K562 (cell line): Measurements from ENCODE around the gene CNKSR1.

Experiments used
- CBX2 ChIP-seq: fragments of 200-600 bp; sonication (generic); IDR thresholded peaks from one replicate; pipeline ENCODE4 v1.6.1; 2012; ENCODE audit warnings: mild to moderate bottlenecking, low read length, inconsistent platforms; ENCODE audit not compliant: insufficient read depth, poor library complexity, severe bottlenecking
- CTCF ChIP-seq, 3 experiments: IDR thresholded peaks in 2 of 3; conservative IDR thresholded peaks in 1 of 3; 2 replicates each; pipeline ENCODE4 v1.5.1; 2011 to 2012; ENCODE audit warnings: low read length in 3 of 3, mild to moderate bottlenecking in 3 of 3, control low read depth in 2 of 3, improper control_type of control experiment in 1 of 3, inconsistent platforms in 1 of 3, low read depth in 1 of 3, mixed read lengths in 1 of 3, moderate library complexity in 1 of 3; ENCODE audit not compliant: insufficient read depth in 2 of 3
- ELF1 ChIP-seq: fragments of 200-800 bp; sonication (Bioruptor generic); IDR thresholded peaks from 2 replicates; pipeline ENCODE4 v1.6.1; 2016; ENCODE audit warnings: missing genetic modification characterization, missing compliant biosample characterization
- EP300 ChIP-seq: IDR thresholded peaks from 2 replicates; pipeline ENCODE4 v1.6.1; 2012; ENCODE audit warnings: low read length, improper control_type of control experiment
- ESRRB ChIP-seq: fragments of 250-450 bp; sonication (Bioruptor Pico); IDR thresholded peaks from 2 replicates; pipeline ENCODE4 v1.5.0; 2020; ENCODE audit warnings: mild to moderate bottlenecking, moderate library complexity, borderline replicate concordance
- NFIC ChIP-seq: fragments of 450-650 bp; IDR thresholded peaks from 2 replicates; pipeline ENCODE4 v1.6.1; 2017; ENCODE audit warnings: mild to moderate bottlenecking, inconsistent platforms
- POLR2A ChIP-seq: fragments of 450-650 bp; conservative IDR thresholded peaks from 2 replicates; pipeline ENCODE4 v1.6.1; 2016
- RNF2 ChIP-seq: sonication (generic); IDR thresholded peaks from 2 replicates; pipeline ENCODE4 v1.6.1; 2016
- SRF ChIP-seq, 2 experiments: fragments of 250-450, 450-650 bp in 1 of 2; sonication (Bioruptor Pico) in 1 of 2; sonication (generic) in 1 of 2; formaldehyde crosslinking; IDR thresholded peaks; 2 replicates each; pipeline versions ENCODE4 v1.5.0 to v1.5.1; 2020 to 2022; ENCODE audit warnings: mild to moderate bottlenecking in 1 of 2, missing genetic modification reagents in 1 of 2
- TRIM24 ChIP-seq, 2 experiments: fragments of 450-650 bp; IDR thresholded peaks; 2 replicates each; pipeline ENCODE4 v1.6.1; 2016
- ZBTB1 ChIP-seq: sonication (generic); formaldehyde crosslinking; IDR thresholded peaks from 2 replicates; pipeline ENCODE4 v1.8.1; 2023; ENCODE audit warnings: missing genetic modification reagents, low read depth, mild to moderate bottlenecking, borderline replicate concordance
- TF ChIP-seq, protein P1 (sequence below): IDR thresholded peaks from 2 replicates; pipeline ENCODE4 v1.6.1; 2016; ENCODE audit warnings: missing genetic modification characterization, missing compliant biosample characterization
- TF ChIP-seq, protein P2 (sequence below): fragments of 200-800 bp; sonication (Bioruptor generic); IDR thresholded peaks from 2 replicates; pipeline ENCODE4 v1.6.1; 2016; ENCODE audit warnings: missing genetic modification characterization, missing compliant biosample characterization

DNA sequence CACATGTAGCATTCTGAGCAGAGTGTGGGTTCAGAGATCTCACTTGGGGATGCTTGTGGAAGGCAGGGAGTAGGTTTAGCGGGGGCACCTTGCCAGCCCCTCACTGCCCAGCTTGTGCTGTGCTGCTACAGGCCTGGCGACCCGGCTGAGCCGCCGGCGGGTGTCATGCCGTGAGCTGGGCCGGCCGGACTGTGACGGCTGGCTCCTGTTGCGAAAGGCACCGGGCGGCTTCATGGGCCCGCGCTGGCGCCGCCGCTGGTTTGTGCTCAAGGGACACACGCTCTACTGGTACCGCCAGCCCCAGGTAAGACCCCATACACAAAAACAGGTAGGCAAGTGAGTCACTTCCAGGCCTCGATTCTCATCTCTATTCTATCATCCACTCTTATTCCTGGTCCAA lies 7.6 kb downstream of the CNKSR1 start:
- TF ChIP-seq, protein P1, sequence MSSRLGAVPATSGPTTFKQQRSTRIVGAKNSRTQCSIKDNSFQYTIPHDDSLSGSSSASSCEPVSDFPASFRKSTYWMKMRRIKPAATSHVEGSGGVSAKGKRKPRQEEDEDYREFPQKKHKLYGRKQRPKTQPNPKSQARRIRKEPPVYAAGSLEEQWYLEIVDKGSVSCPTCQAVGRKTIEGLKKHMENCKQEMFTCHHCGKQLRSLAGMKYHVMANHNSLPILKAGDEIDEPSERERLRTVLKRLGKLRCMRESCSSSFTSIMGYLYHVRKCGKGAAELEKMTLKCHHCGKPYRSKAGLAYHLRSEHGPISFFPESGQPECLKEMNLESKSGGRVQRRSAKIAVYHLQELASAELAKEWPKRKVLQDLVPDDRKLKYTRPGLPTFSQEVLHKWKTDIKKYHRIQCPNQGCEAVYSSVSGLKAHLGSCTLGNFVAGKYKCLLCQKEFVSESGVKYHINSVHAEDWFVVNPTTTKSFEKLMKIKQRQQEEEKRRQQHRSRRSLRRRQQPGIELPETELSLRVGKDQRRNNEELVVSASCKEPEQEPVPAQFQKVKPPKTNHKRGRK, result no peak
- TF ChIP-seq CBX2 (no peak), ESRRB (CRISPR knock-in tag) (no peak), ZBTB1 (CRISPR knock-in tag) (no peak), EP300 (no peak), ELF1 (no peak), CTCF (IDR thresholded peaks at IDR 0.05 in 2 of 3, conservative IDR thresholded peaks at IDR 0.05 in 1 of 3; ENCODE audit: insufficient read depth in 2 of 3, low read depth in 1 of 3, low read length in 3 of 3) (no peak), RNF2 (no peak), NFIC (no peak), TRIM24 (IDR thresholded peaks at IDR 0.05) (no peak), POLR2A (no peak), SRF (CRISPR knock-in tag; IDR thresholded peaks at IDR 0.05) (no peak)
- TF ChIP-seq, protein P2, sequence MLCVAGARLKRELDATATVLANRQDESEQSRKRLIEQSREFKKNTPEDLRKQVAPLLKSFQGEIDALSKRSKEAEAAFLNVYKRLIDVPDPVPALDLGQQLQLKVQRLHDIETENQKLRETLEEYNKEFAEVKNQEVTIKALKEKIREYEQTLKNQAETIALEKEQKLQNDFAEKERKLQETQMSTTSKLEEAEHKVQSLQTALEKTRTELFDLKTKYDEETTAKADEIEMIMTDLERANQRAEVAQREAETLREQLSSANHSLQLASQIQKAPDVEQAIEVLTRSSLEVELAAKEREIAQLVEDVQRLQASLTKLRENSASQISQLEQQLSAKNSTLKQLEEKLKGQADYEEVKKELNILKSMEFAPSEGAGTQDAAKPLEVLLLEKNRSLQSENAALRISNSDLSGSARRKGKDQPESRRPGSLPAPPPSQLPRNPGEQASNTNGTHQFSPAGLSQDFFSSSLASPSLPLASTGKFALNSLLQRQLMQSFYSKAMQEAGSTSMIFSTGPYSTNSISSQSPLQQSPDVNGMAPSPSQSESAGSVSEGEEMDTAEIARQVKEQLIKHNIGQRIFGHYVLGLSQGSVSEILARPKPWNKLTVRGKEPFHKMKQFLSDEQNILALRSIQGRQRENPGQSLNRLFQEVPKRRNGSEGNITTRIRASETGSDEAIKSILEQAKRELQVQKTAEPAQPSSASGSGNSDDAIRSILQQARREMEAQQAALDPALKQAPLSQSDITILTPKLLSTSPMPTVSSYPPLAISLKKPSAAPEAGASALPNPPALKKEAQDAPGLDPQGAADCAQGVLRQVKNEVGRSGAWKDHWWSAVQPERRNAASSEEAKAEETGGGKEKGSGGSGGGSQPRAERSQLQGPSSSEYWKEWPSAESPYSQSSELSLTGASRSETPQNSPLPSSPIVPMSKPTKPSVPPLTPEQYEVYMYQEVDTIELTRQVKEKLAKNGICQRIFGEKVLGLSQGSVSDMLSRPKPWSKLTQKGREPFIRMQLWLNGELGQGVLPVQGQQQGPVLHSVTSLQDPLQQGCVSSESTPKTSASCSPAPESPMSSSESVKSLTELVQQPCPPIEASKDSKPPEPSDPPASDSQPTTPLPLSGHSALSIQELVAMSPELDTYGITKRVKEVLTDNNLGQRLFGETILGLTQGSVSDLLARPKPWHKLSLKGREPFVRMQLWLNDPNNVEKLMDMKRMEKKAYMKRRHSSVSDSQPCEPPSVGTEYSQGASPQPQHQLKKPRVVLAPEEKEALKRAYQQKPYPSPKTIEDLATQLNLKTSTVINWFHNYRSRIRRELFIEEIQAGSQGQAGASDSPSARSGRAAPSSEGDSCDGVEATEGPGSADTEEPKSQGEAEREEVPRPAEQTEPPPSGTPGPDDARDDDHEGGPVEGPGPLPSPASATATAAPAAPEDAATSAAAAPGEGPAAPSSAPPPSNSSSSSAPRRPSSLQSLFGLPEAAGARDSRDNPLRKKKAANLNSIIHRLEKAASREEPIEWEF, result no peak
